ELR (cell line): Measurements from ENCODE around the gene ATXN3.
"Not testable (repeated sequence)": the region's sequence is repeated elsewhere in the genome, so short reads cannot be mapped to it uniquely, and the experiment has no call there.

Experiments
- DNase-seq: peaks from one replicate; pipeline ENCODE4 v3.0.0-alpha.2; 2015; ENCODE audit warnings: low read depth

Gene ATXN3

GRCh38 chr14:92058006-92058917 is 48.1 kb downstream of the ATXN3 start:
- no peak for DNase-seq

- DNase-seq = no peak
Observed at GRCh38 chr14:92049781-92050180, 56.6 kb downstream of the ATXN3 start.

GRCh38 chr14:92049221-92049620 is 57.2 kb downstream of the ATXN3 start:
- not testable (repeated sequence) for DNase-seq

GRCh38 chr14:92045904-92046303 is 60.5 kb downstream of the ATXN3 start:
- not testable (repeated sequence) for DNase-seq

- not testable (repeated sequence) for DNase-seq
Observed at GRCh38 chr14:92041766-92042165, 64.6 kb downstream of the ATXN3 start.

- no peak for DNase-seq
Observed at GRCh38 chr14:92041203-92041602, 65.2 kb downstream of the ATXN3 start.

- peak; percentile 80 for DNase-seq
Observed at GRCh38 chr14:92040431-92041051, 65.8 kb downstream of the ATXN3 start.

- peak; percentile 96 for DNase-seq
Observed at GRCh38 chr14:92039719-92040430, 66.5 kb downstream of the ATXN3 start, which contains the start of gene TRIP11. TRIP11 (minus strand) TSS chr14:92040059; CDS start chr14:92039685, 374 bp downstream.

GRCh38 chr14:92039063-92039718 is 67.2 kb downstream of the ATXN3 start:
- peak; percentile 90 for DNase-seq

GRCh38 chr14:92037989-92038388 is 68.4 kb downstream of the ATXN3 start:
- DNase-seq = no peak

- no peak for DNase-seq
Observed at GRCh38 chr14:92035890-92036289, 70.5 kb downstream of the ATXN3 start.

GRCh38 chr14:92033906-92034687 is 72.3 kb downstream of the ATXN3 start:
- DNase-seq = no peak

- DNase-seq = no peak
Observed at GRCh38 chr14:92033433-92033832, 72.9 kb downstream of the ATXN3 start.

- DNase-seq = no peak
Observed at GRCh38 chr14:92026548-92027190, 79.7 kb downstream of the ATXN3 start.

- DNase-seq = no peak
Observed at GRCh38 chr14:92022036-92022435, 84.3 kb downstream of the ATXN3 start.

GRCh38 chr14:92021523-92021922 is 84.9 kb downstream of the ATXN3 start:
- DNase-seq = peak; percentile 25

- DNase-seq = no peak
Observed at GRCh38 chr14:92014040-92014439, 92.3 kb downstream of the ATXN3 start.

- no peak for DNase-seq
Observed at GRCh38 chr14:92012121-92012748, 94.1 kb downstream of the ATXN3 start.

- no peak for DNase-seq
Observed at GRCh38 chr14:92010644-92011043, 95.7 kb downstream of the ATXN3 start.

- DNase-seq = no peak
Observed at GRCh38 chr14:92009604-92010003, 96.8 kb downstream of the ATXN3 start.
